ENCODE results near the gene GABBR1.

GABBR1 gene

DNA sequence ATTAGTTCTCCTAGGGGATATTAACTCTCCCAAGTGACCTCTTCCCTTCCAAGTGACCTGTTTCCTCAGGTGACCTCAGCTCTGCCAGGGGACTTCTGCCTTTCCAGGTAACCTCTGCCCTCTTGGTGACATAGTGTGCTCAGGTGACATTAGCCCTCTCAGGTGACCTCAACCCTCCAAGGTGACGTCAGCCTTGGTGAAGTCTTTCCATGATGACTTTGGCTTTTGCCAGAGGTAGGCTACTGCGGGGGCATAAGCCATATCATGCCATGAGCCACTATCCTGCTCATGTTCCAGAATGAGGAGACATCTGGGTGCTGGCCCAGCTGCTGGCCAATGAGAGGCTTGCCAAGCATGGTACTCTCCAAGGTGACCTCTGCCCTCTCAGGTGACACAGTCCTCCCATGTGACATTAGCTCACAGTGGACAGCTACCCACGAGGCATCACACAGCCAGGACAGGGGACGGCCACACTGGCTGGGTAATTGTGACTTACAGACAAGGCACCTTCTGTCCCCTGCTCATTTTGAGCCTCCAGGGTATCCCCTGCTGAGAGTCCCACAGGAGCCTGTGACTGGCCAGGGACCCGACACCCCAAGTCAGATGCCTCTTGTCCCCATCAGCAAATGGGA lies 104.6 kb downstream of the GABBR1 start:
- POLR2A ChIA-PET (ENCODE audit: low non-redundant PET), result no interaction called here
- TF ChIP-seq, protein P1, sequence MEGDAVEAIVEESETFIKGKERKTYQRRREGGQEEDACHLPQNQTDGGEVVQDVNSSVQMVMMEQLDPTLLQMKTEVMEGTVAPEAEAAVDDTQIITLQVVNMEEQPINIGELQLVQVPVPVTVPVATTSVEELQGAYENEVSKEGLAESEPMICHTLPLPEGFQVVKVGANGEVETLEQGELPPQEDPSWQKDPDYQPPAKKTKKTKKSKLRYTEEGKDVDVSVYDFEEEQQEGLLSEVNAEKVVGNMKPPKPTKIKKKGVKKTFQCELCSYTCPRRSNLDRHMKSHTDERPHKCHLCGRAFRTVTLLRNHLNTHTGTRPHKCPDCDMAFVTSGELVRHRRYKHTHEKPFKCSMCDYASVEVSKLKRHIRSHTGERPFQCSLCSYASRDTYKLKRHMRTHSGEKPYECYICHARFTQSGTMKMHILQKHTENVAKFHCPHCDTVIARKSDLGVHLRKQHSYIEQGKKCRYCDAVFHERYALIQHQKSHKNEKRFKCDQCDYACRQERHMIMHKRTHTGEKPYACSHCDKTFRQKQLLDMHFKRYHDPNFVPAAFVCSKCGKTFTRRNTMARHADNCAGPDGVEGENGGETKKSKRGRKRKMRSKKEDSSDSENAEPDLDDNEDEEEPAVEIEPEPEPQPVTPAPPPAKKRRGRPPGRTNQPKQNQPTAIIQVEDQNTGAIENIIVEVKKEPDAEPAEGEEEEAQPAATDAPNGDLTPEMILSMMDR (conservative IDR thresholded peaks at IDR 0.05; ENCODE audit: low read depth), result no peak
- CTCF ChIA-PET, result no interaction called here
- H3K27ac ChIP-seq, result no peak overlapping the region
- DNase-seq (ENCODE audit: low spot score), result no peak

DNA sequence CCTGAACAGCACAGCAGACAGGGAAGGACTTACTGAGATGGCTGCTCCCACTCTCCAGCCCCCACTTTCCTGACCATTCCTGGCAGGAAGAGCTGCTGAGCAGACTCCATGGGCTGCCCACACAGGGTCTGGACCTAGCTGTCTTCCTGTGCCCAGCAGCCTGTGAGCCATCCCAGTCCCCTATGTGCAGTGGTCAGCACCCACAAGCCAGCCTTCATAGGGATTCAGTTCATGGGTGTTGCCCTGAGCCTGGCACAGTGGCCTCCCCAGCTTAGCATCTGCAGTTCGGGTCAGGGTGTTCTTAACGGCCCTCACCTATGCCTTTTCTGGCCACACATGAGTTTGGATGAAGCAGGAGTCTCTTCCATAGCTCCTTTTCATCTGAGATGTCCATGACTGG lies 105.4 kb downstream of the GABBR1 start:
- TF ChIP-seq, protein P1 (conservative IDR thresholded peaks at IDR 0.05; ENCODE audit: low read depth), result no peak
- ChIA-PET CTCF (no interaction called here), POLR2A (ENCODE audit: low non-redundant PET) (no interaction called here)

DNA sequence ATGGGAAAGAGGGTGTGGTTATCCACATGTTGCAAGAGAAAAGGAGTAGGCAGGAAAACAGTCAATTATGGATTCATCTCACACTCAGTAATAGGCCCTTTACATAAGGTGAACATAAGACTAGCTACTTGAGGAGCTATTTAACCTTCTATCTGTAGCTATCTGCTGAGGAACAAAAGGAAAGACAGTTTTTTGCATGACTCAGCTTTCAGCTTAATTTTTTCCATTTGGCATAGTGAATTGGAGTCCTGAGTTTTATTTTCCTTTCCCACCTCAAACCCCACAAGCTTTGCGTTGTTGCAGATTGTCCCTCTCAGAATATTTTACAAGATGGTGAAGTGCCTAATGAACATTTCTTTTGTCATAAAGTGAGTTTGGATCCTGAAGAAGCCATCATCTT lies 105.9 kb downstream of the GABBR1 start:
- CTCF ChIA-PET, result no interaction called here
- POLR2A ChIA-PET (ENCODE audit: low non-redundant PET), result no interaction called here
- TF ChIP-seq, protein P1 (conservative IDR thresholded peaks at IDR 0.05; ENCODE audit: low read depth), result no peak
- H3K27ac ChIP-seq, result no peak overlapping the region
- DNase-seq (ENCODE audit: low spot score), result no peak

More for the DNA sequence above, 105.4 kb downstream of the GABBR1 start:
- no peak for DNase-seq (ENCODE audit: low spot score)
- no peak overlapping the region for H3K27ac ChIP-seq

DNA sequence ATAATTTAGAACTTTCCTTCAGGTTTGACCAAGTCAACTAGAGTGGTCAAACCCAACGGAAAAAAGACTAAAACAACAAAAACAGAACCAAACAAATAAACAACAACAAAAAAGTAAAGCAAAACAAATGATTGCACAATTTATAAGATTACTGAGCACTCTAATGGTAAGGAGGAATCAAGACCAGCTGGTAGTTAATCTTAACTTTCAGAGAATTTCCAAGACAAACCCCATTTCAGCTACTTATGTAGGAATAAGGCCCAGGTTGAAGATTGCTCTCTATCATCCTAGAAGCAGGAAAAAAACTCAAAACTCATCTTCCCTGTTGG lies 107.7 kb downstream of the GABBR1 start:
- no peak overlapping the region for H3K27ac ChIP-seq
- TF ChIP-seq, protein P1 (conservative IDR thresholded peaks at IDR 0.05; ENCODE audit: low read depth), result no peak
- POLR2A ChIA-PET (ENCODE audit: low non-redundant PET), result no interaction called here
- CTCF ChIA-PET, result no interaction called here
- DNase-seq (ENCODE audit: low spot score), result no peak

DNA sequence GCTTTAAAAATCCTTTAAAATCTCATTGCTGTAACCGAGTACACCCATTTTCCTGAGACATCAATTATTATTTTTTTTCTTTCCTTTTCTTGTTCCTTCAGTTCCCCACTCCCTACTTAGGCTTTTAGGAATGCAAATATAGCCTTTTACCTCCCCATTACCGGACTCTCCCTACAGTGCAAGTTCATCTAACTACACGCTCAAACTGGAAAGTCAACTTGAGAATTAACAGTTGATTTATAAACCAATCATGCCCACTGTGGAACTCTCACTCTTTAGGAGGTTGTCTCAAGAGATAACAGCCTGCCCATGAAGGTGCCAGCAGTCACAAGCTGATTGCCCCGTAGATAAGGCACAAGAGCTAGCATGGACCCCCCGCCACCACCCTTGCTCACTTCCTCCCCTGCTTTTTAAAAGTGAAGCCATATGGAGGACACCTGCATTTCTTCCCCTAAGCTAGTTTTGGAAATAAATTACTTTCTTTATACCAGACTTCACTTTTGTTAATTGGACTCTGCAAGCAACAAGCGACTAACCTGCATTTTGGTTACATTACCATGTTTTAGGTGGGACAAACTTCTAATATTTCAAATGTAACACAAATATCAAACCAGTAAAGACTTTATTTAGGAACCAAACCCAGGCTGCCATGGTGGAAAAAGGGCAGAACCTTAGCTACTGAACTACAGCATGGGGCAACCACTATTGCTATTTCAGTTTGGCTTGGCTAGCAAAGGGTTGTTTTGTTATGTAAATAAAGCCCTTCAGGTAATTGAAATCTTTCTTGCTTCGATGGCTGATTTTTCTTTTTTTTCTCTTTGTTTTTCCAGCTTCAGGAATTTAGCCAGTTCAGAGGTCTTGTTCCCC lies 108.3 kb downstream of the GABBR1 start:
- H3K27ac ChIP-seq, result no peak overlapping the region
- ChIA-PET POLR2A (ENCODE audit: low non-redundant PET) (no interaction called here), CTCF (no interaction called here)
- DNase-seq (ENCODE audit: low spot score), result no peak
- TF ChIP-seq, protein P1 (conservative IDR thresholded peaks at IDR 0.05; ENCODE audit: low read depth), result no peak

DNA sequence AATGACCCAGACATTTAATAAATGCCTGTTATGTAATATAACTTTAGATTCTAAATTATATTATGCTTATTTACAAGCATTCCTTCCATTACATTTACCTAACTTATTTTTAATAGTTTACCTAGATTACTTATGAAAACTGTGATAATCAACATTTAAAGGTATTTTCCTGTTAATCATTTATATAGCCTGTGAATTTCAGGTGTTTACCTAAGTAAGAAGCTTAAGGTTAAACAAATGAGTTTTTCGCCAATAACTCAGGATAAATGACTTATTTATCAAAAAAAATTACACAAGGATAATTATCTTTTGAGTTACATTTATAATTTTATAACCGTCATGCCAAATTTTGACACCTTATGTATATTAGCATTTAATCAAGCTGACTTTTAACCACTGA lies 108.9 kb downstream of the GABBR1 start:
- no peak overlapping the region for H3K27ac ChIP-seq
- DNase-seq (ENCODE audit: low spot score), result no peak
- TF ChIP-seq, protein P1 (conservative IDR thresholded peaks at IDR 0.05; ENCODE audit: low read depth), result no peak
- CTCF ChIA-PET, result interaction anchor here (0.5 kb wide), 1 partner anchor 66 kb away, joined by 3 read pairs; no protein-coding TSS in a partner anchor
- POLR2A ChIA-PET (ENCODE audit: low non-redundant PET), result no interaction called here

Measured in RWPE1 (cell line).